GM18502 (cell line): Measurements from ENCODE around the gene XIRP1.

ENCODE experiments used
- ATAC-seq: cut with Tn5 transposase; IDR thresholded peaks from one replicate; pipeline ENCODE4 v1.9.1; 2021; ENCODE audit warnings: mild to moderate bottlenecking; ENCODE audit not compliant: unreplicated experiment, poor library complexity

Gene XIRP1

DNA sequence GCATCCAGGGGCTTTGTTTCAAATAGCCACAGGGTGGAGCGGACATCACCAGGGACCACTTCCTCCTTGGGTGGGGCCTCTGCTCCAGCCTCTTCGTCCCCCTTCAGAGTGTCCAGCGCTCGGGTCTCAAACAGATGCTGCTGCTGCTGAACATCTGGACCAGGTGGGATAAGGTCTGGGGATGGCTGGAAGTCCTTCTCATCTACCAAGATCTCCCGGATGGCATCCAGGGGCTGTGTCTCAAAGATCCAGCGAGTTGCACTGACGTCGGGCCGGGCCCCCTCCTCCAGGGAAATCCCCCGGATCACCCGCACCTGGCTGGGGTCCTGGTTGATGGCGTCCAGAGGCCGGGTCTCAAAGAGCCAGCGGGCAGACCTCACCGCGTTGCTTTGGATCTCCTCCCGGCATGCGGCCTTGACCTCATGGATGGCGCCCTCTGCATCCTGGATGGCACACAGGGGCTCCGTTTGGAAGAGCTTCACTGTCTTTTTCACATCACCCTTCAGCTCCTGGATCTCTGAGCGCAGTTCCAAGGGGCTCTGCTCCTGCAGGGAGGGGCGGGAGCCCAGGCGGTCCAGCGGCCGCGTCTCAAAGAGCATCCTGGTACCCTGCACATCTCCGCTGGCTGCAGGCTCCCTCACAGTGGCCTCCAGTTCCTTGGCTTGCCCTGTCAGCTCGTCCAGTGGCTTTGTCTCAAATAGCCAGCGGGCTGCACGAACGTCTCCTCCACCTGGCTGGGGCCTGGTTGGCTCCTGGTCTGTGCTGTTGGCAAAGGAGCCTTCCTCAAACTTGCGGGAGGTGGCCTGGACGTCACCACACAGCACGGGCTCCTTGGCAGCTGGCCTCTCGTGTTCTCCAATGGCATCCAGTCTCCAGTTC is 3.9 kb downstream of the XIRP1 start:
- no peak for ATAC-seq

DNA sequence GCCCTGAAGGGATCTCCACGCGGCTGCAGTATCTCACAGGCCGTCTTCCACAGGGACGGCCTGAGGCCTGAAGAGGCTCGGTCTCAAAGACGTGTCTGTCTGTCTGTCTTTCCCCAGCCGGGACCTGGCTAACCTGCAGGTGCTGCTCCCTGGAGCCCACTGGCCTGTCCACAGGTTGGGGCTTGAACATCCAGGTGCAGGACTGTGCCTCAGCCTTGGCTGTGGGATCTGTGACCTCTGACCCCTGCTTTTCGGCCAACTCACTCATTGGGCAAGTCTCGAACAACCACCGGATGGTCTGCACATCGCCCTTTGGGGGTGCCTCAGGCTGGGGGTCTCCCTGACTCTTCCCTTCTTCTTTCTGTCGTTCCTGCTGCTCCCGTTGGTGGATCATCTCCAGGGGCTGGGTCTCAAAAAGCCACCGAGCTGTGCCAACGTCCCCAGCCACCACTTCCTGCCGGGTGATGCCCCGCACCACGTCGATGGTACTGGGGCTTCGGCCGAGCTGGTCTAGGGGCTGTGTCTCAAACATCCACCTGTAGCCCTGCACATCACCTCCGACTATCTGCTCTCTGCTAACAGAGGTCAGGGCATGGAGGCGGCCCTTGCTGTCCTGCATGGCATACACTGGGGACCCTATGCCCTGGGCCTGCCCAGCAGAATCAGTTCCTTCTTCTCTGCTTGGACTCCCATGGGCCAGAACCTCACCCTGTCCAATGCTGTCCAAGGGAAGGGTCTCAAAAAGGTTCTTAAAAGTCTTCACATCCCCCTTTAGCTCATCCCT is 4.8 kb downstream of the XIRP1 start:
- ATAC-seq: no peak

DNA sequence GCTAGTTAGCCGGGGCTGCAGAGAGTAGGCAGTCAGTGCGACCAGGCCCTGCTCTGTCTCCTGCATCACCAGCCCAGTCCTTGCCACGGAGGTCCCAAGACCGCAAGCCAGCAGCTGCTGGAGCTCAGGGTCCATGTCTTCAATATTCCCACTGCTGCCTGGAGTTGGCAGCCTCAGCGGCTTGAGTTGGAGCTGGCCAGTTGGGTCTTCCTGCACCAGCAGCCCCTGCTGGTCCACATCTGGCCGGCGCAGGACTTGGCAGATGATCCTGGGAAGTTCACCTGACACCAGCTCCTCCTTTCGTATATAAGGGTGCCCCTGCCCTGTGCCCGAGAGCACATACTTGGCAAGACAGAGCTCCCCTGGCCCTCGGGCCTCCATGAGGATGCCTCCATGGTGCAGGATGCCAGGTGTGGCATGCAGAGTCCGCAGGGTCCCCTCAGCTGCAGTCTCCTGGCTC is 5.7 kb downstream of the XIRP1 start:
- ATAC-seq: no peak

- ATAC-seq: no peak
Measured at GRCh38 chr3:39185959-39186691, 6.3 kb downstream of the XIRP1 start.

- no peak for ATAC-seq
Measured at GRCh38 chr3:39185326-39185958, 7.0 kb downstream of the XIRP1 start.

GRCh38 chr3:39184968-39185285 is 7.5 kb downstream of the XIRP1 start:
- ATAC-seq: no peak

DNA sequence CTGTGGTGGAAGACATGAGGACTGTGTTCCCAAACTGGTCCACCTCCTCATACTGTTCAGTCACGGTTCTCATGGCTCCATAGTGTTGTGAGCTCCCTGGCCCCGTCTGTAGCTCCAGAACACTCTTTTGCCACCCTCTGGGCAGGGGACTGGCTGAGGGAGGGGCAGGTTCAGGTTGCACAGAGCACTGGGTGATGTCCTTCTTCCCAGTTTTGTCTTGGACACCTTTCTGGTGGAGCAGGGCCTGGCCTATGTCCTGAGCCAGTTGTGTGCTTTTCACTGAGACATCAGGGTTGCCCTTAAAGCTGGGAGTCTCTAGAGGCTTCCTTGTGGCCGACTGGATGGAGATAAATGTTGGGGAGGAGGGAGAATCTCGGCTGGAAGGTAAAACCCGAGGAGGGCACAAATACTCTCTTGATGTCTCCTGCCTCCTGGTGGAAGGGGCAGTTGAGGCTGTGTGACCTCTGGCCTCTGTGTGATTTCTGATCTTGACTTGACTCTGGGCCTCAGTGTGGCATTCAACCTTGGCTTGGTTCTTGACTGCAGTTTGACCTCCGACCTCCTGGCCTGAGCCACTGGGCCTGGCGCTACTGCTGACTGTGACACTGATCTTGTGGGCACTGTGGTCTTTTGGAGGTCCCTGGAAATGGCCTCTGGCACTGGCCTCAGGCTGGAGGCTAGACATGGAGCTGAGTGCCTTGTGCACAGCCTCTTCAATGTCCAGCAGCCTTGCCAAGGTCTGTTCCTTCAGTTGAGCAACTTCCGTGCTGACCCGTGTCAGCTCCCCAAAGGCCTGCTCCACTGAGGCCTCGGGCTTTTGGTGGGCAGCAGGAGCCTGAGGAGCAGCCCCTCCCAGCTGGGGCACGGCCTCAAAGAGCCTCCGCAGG is 8.1 kb downstream of the XIRP1 start:
- no peak for ATAC-seq

- no peak for ATAC-seq
Measured at GRCh38 chr3:39183211-39184080, 8.9 kb downstream of the XIRP1 start.

DNA sequence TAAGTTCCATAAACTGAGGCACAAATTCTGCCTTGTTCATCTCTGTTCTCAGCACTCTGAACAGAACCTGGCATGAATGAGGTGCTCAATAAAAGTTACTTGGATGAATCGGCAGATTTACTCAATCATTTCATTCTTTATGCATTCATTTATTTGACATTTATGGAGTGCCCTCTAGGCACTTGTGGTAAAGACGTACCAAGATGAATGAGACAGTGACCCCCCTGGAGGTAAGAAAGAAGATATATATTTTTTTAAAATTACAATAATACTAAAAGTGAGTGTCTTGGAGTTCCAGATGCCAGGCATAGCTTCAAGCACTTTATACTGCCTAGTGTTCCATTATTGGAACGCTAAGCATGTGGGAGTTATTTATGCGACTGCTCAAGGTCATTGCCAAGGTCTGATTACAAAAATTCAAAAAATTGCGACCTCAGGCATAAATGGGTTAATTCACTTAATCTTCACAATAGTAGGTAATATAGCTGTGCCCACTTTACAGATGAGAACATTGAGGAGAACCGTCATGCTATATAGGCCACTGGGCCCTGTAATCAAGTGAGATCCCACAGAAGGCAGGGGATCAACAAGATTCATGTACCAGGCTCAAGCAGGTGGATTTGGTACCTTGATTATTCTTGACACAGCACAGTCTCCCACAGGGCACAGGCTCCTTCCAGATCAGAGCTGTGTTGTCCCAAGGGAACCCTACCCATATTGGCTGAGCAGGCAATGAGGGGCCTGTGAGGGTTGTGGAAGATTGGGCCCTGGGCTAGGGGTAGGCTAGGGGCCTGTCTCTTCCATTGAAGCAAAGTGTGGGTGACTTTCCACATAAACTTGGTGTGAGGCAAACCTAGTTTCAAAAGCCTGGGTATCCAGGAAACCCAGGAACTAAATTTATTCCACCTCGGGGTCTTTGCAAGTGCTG is 10.7 kb downstream of the XIRP1 start:
- no peak for ATAC-seq

- peak; percentile 93 for ATAC-seq
Measured at GRCh38 chr3:39180546-39181346, 11.6 kb downstream of the XIRP1 start.

DNA sequence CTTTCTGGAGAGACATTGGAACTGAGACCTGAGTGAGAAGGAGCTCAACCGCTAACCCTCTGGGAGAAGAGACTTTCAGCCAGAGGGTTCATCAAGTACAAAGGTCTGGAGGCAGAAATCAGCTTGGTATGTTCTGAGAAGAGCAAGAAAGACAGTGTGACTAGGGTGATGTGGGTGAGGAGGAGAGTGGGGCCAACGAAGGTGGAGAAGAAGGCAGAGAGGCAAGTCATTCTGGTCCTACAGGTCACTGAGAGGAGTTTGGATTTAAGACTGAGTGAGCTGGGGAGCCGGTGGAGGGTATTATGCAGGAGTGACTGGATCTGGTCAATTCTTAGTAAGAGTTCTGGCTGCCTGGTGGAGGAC is 12.2 kb downstream of the XIRP1 start:
- no peak for ATAC-seq

GRCh38 chr3:39178553-39178952 is 13.8 kb downstream of the XIRP1 start:
- no peak for ATAC-seq

- ATAC-seq: peak; percentile 40
Measured at GRCh38 chr3:39177708-39178332, 14.6 kb downstream of the XIRP1 start.

DNA sequence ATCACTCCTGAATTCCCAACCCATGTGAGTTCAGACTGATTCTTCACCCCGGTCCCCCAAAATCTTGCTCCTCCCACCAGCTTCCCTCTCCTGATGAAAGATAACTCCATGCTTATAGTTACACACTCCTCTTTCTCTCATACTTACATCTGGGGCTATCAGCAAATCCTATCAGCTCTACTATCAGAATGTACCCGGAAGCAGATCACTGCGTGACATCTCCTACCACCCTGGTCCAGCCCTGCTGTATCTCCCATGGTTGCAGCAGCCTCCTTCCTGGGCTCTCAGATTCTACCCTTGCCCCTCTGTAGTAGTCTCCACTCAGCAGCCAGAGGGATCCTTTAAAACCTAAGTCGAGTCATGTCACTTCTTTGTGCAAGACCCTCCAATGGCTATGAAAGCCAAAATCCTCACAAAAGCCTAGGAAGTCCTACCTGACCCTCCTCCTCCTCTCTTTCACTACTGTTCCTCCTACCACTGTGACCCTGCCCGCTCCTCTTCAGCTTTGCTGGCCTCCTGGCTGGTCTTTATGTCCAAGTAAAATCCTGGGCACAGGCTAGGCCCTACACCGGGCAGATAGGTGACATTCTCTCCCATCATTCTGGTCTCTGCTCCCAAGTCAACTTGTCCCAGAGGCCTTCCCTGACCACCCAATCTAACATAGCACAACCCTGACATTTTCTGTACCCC is 16.2 kb downstream of the XIRP1 start:
- no peak for ATAC-seq

GRCh38 chr3:39173318-39174125 is 18.9 kb downstream of the XIRP1 start:
- ATAC-seq: no peak
